H1 (cell line): Measurements from ENCODE around the gene BCAS3. TPM values are rescaled to one million over a fixed set of nuclear protein-coding genes. Genes with fewer than 3 reads are reported as not detected.

ENCODE experiments used
- CTCF ChIA-PET: fragments of 300-600 bp; sonication (Branson Sonifier 250); formaldehyde crosslinking; loops from one replicate; lab custom pipeline; 2021; ENCODE audit not compliant: partially characterized antibody; lab: Charles Lee
- POLR2A ChIA-PET: fragments of 300-600 bp; sonication (Branson Sonifier 250); formaldehyde crosslinking; loops from one replicate; lab custom pipeline; 2021; ENCODE audit warnings: inconsistent platforms; ENCODE audit not compliant: partially characterized antibody; lab: Charles Lee
- DNase-seq, 2 experiments: peaks; one replicate each; pipeline versions ENCODE4 v3.0.0 to v3.0.0-alpha.2; 2010 to 2022; ENCODE audit warnings: low spot score in 2 of 2, low read depth in 1 of 2, mixed read lengths in 1 of 2
- FAIRE-seq: peaks from 2 replicates; lab custom pipeline; 2011; peaks lifted over from hg19 to GRCh38; lab: Jason Lieb, UNC
- H2AFZ ChIP-seq: 2 replicates; pipeline ENCODE4 v1.8.1; 2012; ENCODE audit warnings: low read length, inconsistent platforms
- H2AK5ac ChIP-seq: 2 replicates; pipeline ENCODE4 v1.6.1; 2013; ENCODE audit warnings: low read depth, low read length
- H2BK120ac ChIP-seq: replicated peaks from 2 replicates; pipeline ENCODE3; 2013; ENCODE audit warnings: low read depth, low read length, inconsistent platforms
- H2BK12ac ChIP-seq: 2 replicates; pipeline ENCODE4 v1.6.1; 2013; ENCODE audit warnings: low read depth, low read length
- H2BK15ac ChIP-seq: 2 replicates; pipeline ENCODE4 v1.6.1; 2013; ENCODE audit warnings: low read length
- H2BK20ac ChIP-seq: 2 replicates; pipeline ENCODE4 v1.6.1; 2013; ENCODE audit warnings: low read length
- H2BK5ac ChIP-seq: 2 replicates; pipeline ENCODE4 v1.6.1; 2013; ENCODE audit warnings: low read depth, low read length
- H3K14ac ChIP-seq: 2 replicates; pipeline ENCODE4 v1.6.1; 2013; ENCODE audit warnings: inconsistent platforms; ENCODE audit not compliant: insufficient read length
- H3K18ac ChIP-seq: 2 replicates; pipeline ENCODE4 v1.6.1; 2013; ENCODE audit warnings: low read length; ENCODE audit errors: extremely low read depth
- H3K23ac ChIP-seq: 2 replicates; pipeline ENCODE4 v1.6.1; 2013; ENCODE audit warnings: inconsistent platforms; ENCODE audit not compliant: insufficient read length
- H3K23me2 ChIP-seq: 2 replicates; pipeline ENCODE4 v1.6.1; 2013; ENCODE audit warnings: low read depth, low read length
- H3K27ac ChIP-seq: 2 replicates; pipeline ENCODE4 v1.6.1; 2011; ENCODE audit warnings: low read depth, low read length, inconsistent platforms
- H3K27me3 ChIP-seq, 4 experiments: replicated peaks in 1 of 4; 1 replicate in 1 of 4; 2 replicates in 3 of 4; pipeline versions ENCODE4 v1.6.1 to v1.8.1; 2011 to 2013; ENCODE audit warnings: low read length in 3 of 4, mild to moderate bottlenecking in 3 of 4, inconsistent platforms in 2 of 4, mixed read lengths in 2 of 4, moderate library complexity in 1 of 4; ENCODE audit not compliant: control insufficient read depth in 3 of 4, insufficient read depth in 3 of 4; ENCODE audit errors: extremely low read depth in 1 of 4
- H3K36me3 ChIP-seq, 4 experiments: 2 replicates each; pipeline versions ENCODE4 v1.6.1 to v1.8.1; 2011 to 2013; ENCODE audit warnings: mild to moderate bottlenecking in 4 of 4, low read length in 3 of 4, moderate library complexity in 2 of 4, control low read depth in 1 of 4, inconsistent platforms in 1 of 4; ENCODE audit not compliant: insufficient read depth in 4 of 4, control insufficient read depth in 2 of 4
- H3K4ac ChIP-seq: replicated peaks from 2 replicates; pipeline ENCODE3; 2013; ENCODE audit warnings: low read length, low read depth, mixed read lengths, inconsistent platforms; ENCODE audit not compliant: insufficient read length
- H3K4me1 ChIP-seq, 4 experiments: replicated peaks in 1 of 4; 1 replicate in 1 of 4; 2 replicates in 3 of 4; pipeline versions ENCODE4 v1.6.1 to v1.8.1; 2011 to 2013; ENCODE audit warnings: low read length in 3 of 4, inconsistent platforms in 2 of 4, mixed read lengths in 1 of 4; ENCODE audit not compliant: insufficient read depth in 4 of 4, control insufficient read depth in 3 of 4
- H3K4me2 ChIP-seq, 2 experiments: 2 replicates each; pipeline versions ENCODE4 v1.6.1 to v1.8.1; 2011 to 2013; ENCODE audit warnings: low read depth in 2 of 2, low read length in 2 of 2, control low read depth in 1 of 2, inconsistent platforms in 1 of 2, mild to moderate bottlenecking in 1 of 2; ENCODE audit not compliant: insufficient read depth in 1 of 2
- H3K4me3 ChIP-seq, 4 experiments: fragments of 200-600, 300-600 bp in 1 of 4; sonication (generic), shearing (Covaris generic), sonication (Bioruptor Twin) in 1 of 4; 2 replicates each; pipeline versions ENCODE4 v1.5.1 to v1.8.1; 2011 to 2016; ENCODE audit warnings: low read length in 4 of 4, low read depth in 3 of 4, control low read depth in 2 of 4, inconsistent platforms in 2 of 4, mild to moderate bottlenecking in 2 of 4, mixed read lengths in 1 of 4, moderate library complexity in 1 of 4; ENCODE audit not compliant: insufficient read depth in 2 of 4; ENCODE audit errors: extremely low read depth in 1 of 4
- H3K56ac ChIP-seq: replicated peaks from 2 replicates; pipeline ENCODE3; 2013; ENCODE audit warnings: low read depth, mild to moderate bottlenecking, mixed read lengths, low read length, inconsistent platforms; ENCODE audit not compliant: insufficient read length
- H3K79me1 ChIP-seq: 2 replicates; pipeline ENCODE4 v1.6.1; 2013; ENCODE audit warnings: low read depth, low read length, control low read depth
- H3K79me2 ChIP-seq, 2 experiments: 2 replicates each; pipeline versions ENCODE4 v1.6.1 to v1.8.1; 2012 to 2013; ENCODE audit warnings: low read length in 2 of 2, mild to moderate bottlenecking in 2 of 2, inconsistent platforms in 1 of 2; ENCODE audit not compliant: insufficient read depth in 2 of 2, control insufficient read depth in 1 of 2
- H3K9ac ChIP-seq, 4 experiments: replicated peaks in 1 of 4; 1 replicate in 1 of 4; 2 replicates in 3 of 4; pipeline versions ENCODE4 v1.6.1 to v1.8.1; 2011 to 2013; ENCODE audit warnings: low read depth in 3 of 4, low read length in 3 of 4, control low read depth in 2 of 4, mild to moderate bottlenecking in 2 of 4, moderate library complexity in 2 of 4, inconsistent platforms in 1 of 4; ENCODE audit errors: extremely low read depth in 1 of 4
- H3K9me3 ChIP-seq, 2 experiments: 2 replicates each; pipeline versions ENCODE4 v1.6.1 to v1.8.1; 2012 to 2013; ENCODE audit warnings: mild to moderate bottlenecking in 2 of 2, moderate library complexity in 2 of 2, control low read depth in 1 of 2, inconsistent platforms in 1 of 2, low read depth in 1 of 2, low read length in 1 of 2, mixed read lengths in 1 of 2; ENCODE audit not compliant: insufficient read depth in 2 of 2
- H4K20me1 ChIP-seq, 2 experiments: replicated peaks in 1 of 2; 2 replicates each; pipeline versions ENCODE3 to v1.8.1; 2011 to 2013; ENCODE audit warnings: inconsistent platforms in 2 of 2, low read length in 2 of 2, mild to moderate bottlenecking in 1 of 2; ENCODE audit not compliant: insufficient read depth in 2 of 2, control insufficient read depth in 1 of 2
- H4K5ac ChIP-seq: 2 replicates; pipeline ENCODE4 v1.6.1; 2013; ENCODE audit warnings: low read length, low read depth, mixed read lengths, inconsistent platforms; ENCODE audit not compliant: insufficient read length
- H4K8ac ChIP-seq: 2 replicates; pipeline ENCODE4 v1.8.0; 2013; ENCODE audit warnings: mild to moderate bottlenecking, moderate library complexity, low read length, inconsistent platforms; ENCODE audit not compliant: insufficient read depth; ENCODE audit errors: extremely low read depth
- H4K91ac ChIP-seq: replicated peaks from 2 replicates; pipeline ENCODE3; 2013; ENCODE audit warnings: low read length, mixed read lengths, inconsistent platforms; ENCODE audit not compliant: insufficient read length
- ASH2L ChIP-seq: fragments of 200-600, 300-600 bp; sonication (generic); IDR thresholded peaks from one replicate; pipeline ENCODE4 v1.7.1; 2017; ENCODE audit warnings: low read length
- CEBPB ChIP-seq: IDR thresholded peaks from 2 replicates; pipeline ENCODE4 v1.6.1; 2012; ENCODE audit warnings: low read depth, low read length
- CHD1 ChIP-seq: IDR thresholded peaks from 2 replicates; pipeline ENCODE4 v1.6.1; 2012; ENCODE audit warnings: low read depth, low read length, improper control_type of control experiment
- EGR1 ChIP-seq: IDR thresholded peaks from 2 replicates; pipeline ENCODE4 v1.6.1; 2011; ENCODE audit warnings: low read depth, low read length, borderline replicate concordance
- KDM5A ChIP-seq: fragments of 200-600 bp; IDR thresholded peaks from 2 replicates; pipeline ENCODE4 v1.7.1; 2012; ENCODE audit warnings: mild to moderate bottlenecking, low read length, inconsistent platforms, mixed read lengths
- TAF1 ChIP-seq: IDR thresholded peaks from 2 replicates; pipeline ENCODE4 v1.6.1; 2011; ENCODE audit warnings: mild to moderate bottlenecking, low read depth, low read length
- YY1 ChIP-seq: IDR thresholded peaks from 2 replicates; pipeline ENCODE4 v1.6.1; 2011; ENCODE audit warnings: low read depth, mild to moderate bottlenecking, low read length
- WGBS, 2 experiments: shearing (Covaris generic) in 1 of 2; methylation state at CpG; one replicate each; pipeline versions ENCODE4 v1.1.6 to v1.1.7; 2013 to 2015; ENCODE audit warnings: low lambda C conversion rate in 2 of 2, mixed read lengths in 2 of 2, inconsistent platforms in 1 of 2, low coverage in 1 of 2, missing lambda C conversion rate in 1 of 2; ENCODE audit not compliant: insufficient replicate concordance in 2 of 2, insufficient coverage in 1 of 2, insufficient read length in 1 of 2; ENCODE audit errors: extremely low coverage in 1 of 2, missing lambda C conversion rate in 1 of 2; 5-methylcytosine and 5-hydroxymethylcytosine counted together
- polyA plus RNA-seq, 7 experiments: library from polyadenylated mRNA; depleted of rRNA in 3 of 7; stranded (reverse) in 5 of 7; unstranded in 2 of 7; fragments of >200 nt in 5 of 7; fragments of 200-250 nt in 2 of 7; gene quantifications; 1 replicate in 5 of 7; 2 replicates in 1 of 7; 4 replicates in 1 of 7; pipeline versions ENCODE4 v1.2.1 to v1.2.3, GENCODE V29; 2011 to 2013; ENCODE audit warnings: missing spikeins in 2 of 7, mixed read lengths in 2 of 7
- total RNA-seq: library from RNA; stranded (reverse); fragmentation: NEBNext Ultra II Directional; extraction: Animal tissue kit (Norgen Biotek cat#: 25700); gene quantifications from 2 replicates; pipeline ENCODE4 v1.2.1, GENCODE V29; 2021

Gene BCAS3
- total and polyA plus RNA-seq, 2 of the 8 experiments (the other 6 are each of a cell fraction or from before 2014, with no cell fraction given) = 9.9 to 13.3 TPM

DNA sequence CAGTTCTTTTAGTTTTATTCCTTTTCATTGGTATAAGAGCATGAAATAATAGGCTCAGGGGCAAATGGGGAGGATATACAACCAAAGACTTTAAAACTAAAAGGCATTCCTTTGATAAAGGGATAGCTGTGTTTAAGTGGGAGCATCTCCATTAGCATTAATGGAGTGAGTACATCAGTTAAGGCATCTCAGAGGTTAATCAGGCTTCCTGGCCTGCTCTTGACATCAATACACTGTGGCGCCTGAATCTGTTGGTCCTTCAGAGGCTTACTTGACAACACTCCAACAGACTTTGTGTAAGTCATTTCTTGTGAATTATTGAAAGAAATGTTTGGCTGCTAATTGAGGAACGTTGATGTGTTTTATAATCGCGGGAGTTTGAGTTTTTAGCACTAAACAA is 230.7 kb downstream of the BCAS3 start:
- DNase-seq (no peak), FAIRE-seq (peak; percentile 65)
- Histone ChIP-seq H4K8ac (no peak overlapping the region), H3K4me1 (peaks cover 0 to 3% (median 2%) of the 10 kb centered on the region in 4 experiments; a peak in 4 of 7 replicates), H3K14ac (no peak overlapping the region), H3K79me1 (no peaks in the 10 kb centered on the region), H3K27me3 (no peaks in the 10 kb centered on the region), H3K27ac (no peak overlapping the region), H2BK12ac (no peak overlapping the region), H2AFZ (no peak overlapping the region), H3K56ac (no peak overlapping the region), H4K91ac (no peak overlapping the region), H2AK5ac (no peak overlapping the region), H2BK120ac (no peak overlapping the region), H3K79me2 (no peaks in the 10 kb centered on the region), H3K4me2 (no peak overlapping the region), H4K20me1 (no peaks in the 10 kb centered on the region), H2BK5ac (no peak overlapping the region), H3K18ac (no peak overlapping the region), H3K23ac (no peak overlapping the region), H2BK15ac (no peak overlapping the region), H4K5ac (no peak overlapping the region), H3K23me2 (no peaks in the 10 kb centered on the region), H2BK20ac (no peak overlapping the region), H3K9ac (no peak overlapping the region), H3K9me3 (no peaks in the 10 kb centered on the region), H3K36me3 (no peaks in the 10 kb centered on the region), H3K4ac (no peak overlapping the region), H3K4me3 (no peak overlapping the region)
- WGBS, 2 experiments = 93 to 100% methylated on average over 3 to 4 of the region's 4 CpGs
- CTCF ChIA-PET = no interaction called here
- no peak for TF ChIP-seq ASH2L
- TF ChIP-seq CHD1 = no peak
- TF ChIP-seq CEBPB = no peak
- TF ChIP-seq YY1 = no peak
- TF ChIP-seq KDM5A = no peak
- TF ChIP-seq TAF1 = no peak
- TF ChIP-seq EGR1 = no peak
- POLR2A ChIA-PET = no interaction called here
